ENCODE measurements around the gene PFKP.

PFKP gene

GRCh38 chr10:3031490-3031889, 35.9 kb upstream of the PFKP start:
- TF ChIP-seq, protein P1, sequence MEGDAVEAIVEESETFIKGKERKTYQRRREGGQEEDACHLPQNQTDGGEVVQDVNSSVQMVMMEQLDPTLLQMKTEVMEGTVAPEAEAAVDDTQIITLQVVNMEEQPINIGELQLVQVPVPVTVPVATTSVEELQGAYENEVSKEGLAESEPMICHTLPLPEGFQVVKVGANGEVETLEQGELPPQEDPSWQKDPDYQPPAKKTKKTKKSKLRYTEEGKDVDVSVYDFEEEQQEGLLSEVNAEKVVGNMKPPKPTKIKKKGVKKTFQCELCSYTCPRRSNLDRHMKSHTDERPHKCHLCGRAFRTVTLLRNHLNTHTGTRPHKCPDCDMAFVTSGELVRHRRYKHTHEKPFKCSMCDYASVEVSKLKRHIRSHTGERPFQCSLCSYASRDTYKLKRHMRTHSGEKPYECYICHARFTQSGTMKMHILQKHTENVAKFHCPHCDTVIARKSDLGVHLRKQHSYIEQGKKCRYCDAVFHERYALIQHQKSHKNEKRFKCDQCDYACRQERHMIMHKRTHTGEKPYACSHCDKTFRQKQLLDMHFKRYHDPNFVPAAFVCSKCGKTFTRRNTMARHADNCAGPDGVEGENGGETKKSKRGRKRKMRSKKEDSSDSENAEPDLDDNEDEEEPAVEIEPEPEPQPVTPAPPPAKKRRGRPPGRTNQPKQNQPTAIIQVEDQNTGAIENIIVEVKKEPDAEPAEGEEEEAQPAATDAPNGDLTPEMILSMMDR (IDR thresholded peaks at IDR 0.05): no peak
- H3K9me3 ChIP-seq: no peaks in the 10 kb centered on the region
- H3K27me3 ChIP-seq: peaks cover 0 to 5% of the 10 kb centered on the region in 2 donors
- DNase-seq: no peak
- H3K4me1 ChIP-seq: no peaks in the 10 kb centered on the region
- no peak overlapping the region for H3K4me3 ChIP-seq
- intact Hi-C loops (cut with DNase I; ENCODE audit: low total_unique reads): loop anchor here (10.0 kb wide), 1 partner anchor 107 kb away; no protein-coding TSS in a partner anchor
- H3K36me3 ChIP-seq: no peaks in the 10 kb centered on the region
- H3K27ac ChIP-seq: no peak overlapping the region

DNA sequence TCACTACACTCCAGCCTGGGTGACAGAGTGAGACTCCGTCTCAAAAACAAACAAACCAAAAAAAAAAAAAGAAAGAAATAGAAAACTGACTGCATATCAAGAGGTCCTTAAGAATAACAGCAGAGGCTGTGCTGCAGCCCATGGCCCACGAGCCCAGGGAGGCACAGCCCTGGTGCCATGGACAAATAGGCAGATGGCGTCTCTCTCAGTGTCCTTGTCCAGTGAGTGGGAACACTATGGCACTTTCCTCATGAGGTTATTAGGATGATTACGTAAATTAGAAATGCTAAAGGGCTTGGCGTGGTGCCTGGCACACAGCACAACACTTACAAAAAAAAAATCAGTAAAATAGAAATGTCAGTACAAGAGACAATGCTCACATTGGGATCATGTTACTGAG, 33.4 kb upstream of the PFKP start:
- intact Hi-C loops (cut with DNase I; ENCODE audit: low total_unique reads): loop anchor here (10.0 kb wide), 1 partner anchor 109 kb away; no protein-coding TSS in a partner anchor
- no peak for DNase-seq
- Histone ChIP-seq H3K36me3 (no peaks in the 10 kb centered on the region), H3K27ac (no peak overlapping the region), H3K4me1 (no peaks in the 10 kb centered on the region), H3K4me3 (no peak overlapping the region), H3K27me3 (no peaks in the 10 kb centered on the region), H3K9me3 (no peaks in the 10 kb centered on the region)
- TF ChIP-seq, protein P1 (IDR thresholded peaks at IDR 0.05): no peak

DNA sequence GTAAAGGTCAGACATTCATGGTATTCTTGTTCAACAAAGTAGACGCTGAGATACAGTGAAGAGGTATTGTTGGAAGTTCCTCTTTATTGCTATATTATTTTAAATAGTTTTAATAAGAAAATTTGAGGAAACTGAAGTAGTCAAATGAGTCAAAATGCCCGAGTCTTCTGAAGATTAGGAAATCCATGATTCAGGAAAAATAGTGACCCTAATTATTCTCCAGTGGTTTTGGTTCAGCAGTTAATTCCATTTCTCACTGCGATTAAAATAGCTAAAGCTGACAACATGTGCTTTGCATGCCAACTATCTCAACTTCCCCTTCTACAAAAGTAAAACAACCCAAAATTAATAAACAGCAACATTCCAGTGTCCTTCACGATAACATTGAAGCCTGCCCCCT, 32.7 kb upstream of the PFKP start:
- Histone ChIP-seq H3K36me3 (no peaks in the 10 kb centered on the region), H3K27ac (no peak overlapping the region), H3K27me3 (no peaks in the 10 kb centered on the region), H3K4me1 (no peaks in the 10 kb centered on the region), H3K9me3 (no peaks in the 10 kb centered on the region), H3K4me3 (no peak overlapping the region)
- intact Hi-C loops (cut with DNase I; ENCODE audit: low total_unique reads): loop anchor here (10.0 kb wide), 1 partner anchor 110 kb away; no protein-coding TSS in a partner anchor
- DNase-seq: no peak
- TF ChIP-seq, protein P1 (IDR thresholded peaks at IDR 0.05): no peak

GRCh38 chr10:3036155-3037021, 31.0 kb upstream of the PFKP start:
- Histone ChIP-seq H3K36me3 (no peaks in the 10 kb centered on the region), H3K4me1 (no peaks in the 10 kb centered on the region)

DNA sequence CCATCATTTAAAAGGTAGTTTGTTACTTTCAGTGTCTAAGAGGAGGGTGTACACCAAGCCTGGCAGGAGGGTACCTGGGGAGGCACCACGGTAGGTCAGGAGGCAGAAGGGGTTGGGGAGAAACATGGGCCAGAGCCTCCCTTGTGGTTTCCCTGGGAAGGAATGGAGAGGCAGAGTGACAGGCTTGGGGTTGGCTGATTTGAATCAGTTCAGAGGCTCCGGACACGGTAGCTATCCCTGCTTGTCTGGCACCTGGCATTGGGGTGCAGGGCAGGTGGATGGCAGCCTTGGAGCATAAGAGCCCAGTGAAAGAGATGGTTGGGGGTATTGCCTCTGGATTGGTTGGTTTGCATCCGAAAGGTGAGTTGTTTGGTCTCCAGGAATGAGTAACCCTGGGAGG, 30.2 kb upstream of the PFKP start:
- Histone ChIP-seq H3K27me3 (no peaks in the 10 kb centered on the region), H3K27ac (no peak overlapping the region), H3K36me3 (no peaks in the 10 kb centered on the region), H3K9me3 (no peaks in the 10 kb centered on the region), H3K4me3 (no peak overlapping the region), H3K4me1 (no peaks in the 10 kb centered on the region)
- intact Hi-C loops (cut with DNase I; ENCODE audit: low total_unique reads): loop anchor here (10.0 kb wide), 1 partner anchor 112 kb away; no protein-coding TSS in a partner anchor
- TF ChIP-seq, protein P1 (IDR thresholded peaks at IDR 0.05): no peak
- no peak for DNase-seq

More at GRCh38 chr10:3036155-3037021, 31.0 kb upstream of the PFKP start:
- TF ChIP-seq, protein P1 (IDR thresholded peaks at IDR 0.05): no peak
- intact Hi-C loops (cut with DNase I; ENCODE audit: low total_unique reads): loop anchor here (10.0 kb wide), 1 partner anchor 112 kb away; no protein-coding TSS in a partner anchor
- Histone ChIP-seq H3K27me3 (no peaks in the 10 kb centered on the region), H3K9me3 (no peaks in the 10 kb centered on the region), H3K27ac (no peak overlapping the region), H3K4me3 (no peak overlapping the region)
- no peak for DNase-seq

Data from tibial artery (tissue), 4 donors.